T-helper 1 cell treated with Interleukin-12 subunit alpha and Interleukin-12 subunit beta and Interleukin-4 antibody, amounts not matched to agents 30 ng/mL and 1 ng/mL, for 36 hours (primary cell): ENCODE results near the gene MDP1. TPM values are rescaled to one million over a fixed set of nuclear protein-coding genes. Genes with fewer than 3 reads are reported as not detected.
"Not testable (repeated sequence)": the region's sequence is repeated elsewhere in the genome, so short reads cannot be mapped to it uniquely, and the experiment has no call there.

Experiments
- intact Hi-C: fragments of 100-400 bp; cut with micrococcal nuclease; formaldehyde crosslinking; loops from one replicate; pipeline ENCODE4 v1.15.1; 2024
- total RNA-seq: library from RNA; stranded (reverse); gene quantifications from 2 replicates; pipeline ENCODE4 v1.2.3, GENCODE V29; 2022

The MDP1 gene
- total RNA-seq, 1 donor from 2014 or later: 14.5 TPM

GRCh38 chr14:24232121-24232644, 16.3 kb upstream of the MDP1 start, which contains the start of gene NEDD8:
TSS of gene NEDD8 (minus strand) at chr14:24232367. CDS start at chr14:24232267, 100 bp downstream.
- intact Hi-C loops: loop anchor here (1.0 kb wide), 12 partner anchors 10 to 210 kb away; partner anchors contain the start of genes DCAF11, DHRS1, EMC9 and IPO4

GRCh38 chr14:24231263-24232120, 15.6 kb upstream of the MDP1 start:
- intact Hi-C loops: loop anchor here (1.0 kb wide), 12 partner anchors 11 to 211 kb away; partner anchors contain the start of genes DCAF11, DHRS1, EMC9 and IPO4

GRCh38 chr14:24228902-24229301, 13.0 kb upstream of the MDP1 start:
- intact Hi-C loops: no loop called here

- intact Hi-C loops: no loop called here
Observed at GRCh38 chr14:24226473-24226872, 10.6 kb upstream of the MDP1 start.

GRCh38 chr14:24224618-24225071, 8.8 kb upstream of the MDP1 start:
- intact Hi-C loops: no loop called here

- intact Hi-C loops: not testable (repeated sequence)
Observed at GRCh38 chr14:24222987-24223386, 7.1 kb upstream of the MDP1 start.

GRCh38 chr14:24219521-24219920, 3.7 kb upstream of the MDP1 start:
- intact Hi-C loops: loop anchor here (10.0 kb wide), 1 partner anchor 455 kb away; no protein-coding TSS in a partner anchor

- intact Hi-C loops: loop anchor here (10.0 kb wide), 1 partner anchor 456 kb away; no protein-coding TSS in a partner anchor
Observed at GRCh38 chr14:24219080-24219479, 3.2 kb upstream of the MDP1 start.

- intact Hi-C loops: loop anchor here (1.0 to 10.0 kb wide), 8 partner anchors 15 to 458 kb away; partner anchors contain the start of genes GMPR2, NEDD8, RABGGTA and RNF31
Observed at GRCh38 chr14:24216876-24217275, 1.0 kb upstream of the MDP1 start.

- intact Hi-C loops: loop anchor here (1.0 to 10.0 kb wide), 8 partner anchors 16 to 458 kb away; partner anchors contain the start of genes GMPR2, NEDD8, RABGGTA and RNF31
Observed at GRCh38 chr14:24216345-24216699, 456 bp upstream of the MDP1 start.

GRCh38 chr14:24213866-24214662, 1.8 kb downstream of the MDP1 start:
- intact Hi-C loops: loop anchor here (1.0 to 10.0 kb wide), 11 partner anchors 19 to 892 kb away; partner anchors contain the start of genes DCAF11, DHRS1, EMC9 and IPO4

GRCh38 chr14:24212924-24213865, 2.7 kb downstream of the MDP1 start, which contains the start of gene CHMP4A:
TSS of gene CHMP4A (minus strand) at chr14:24213488. CDS start at chr14:24213439, 49 bp downstream.
- intact Hi-C loops: loop anchor here (1.0 to 10.0 kb wide), 11 partner anchors 18 to 891 kb away; partner anchors contain the start of genes DCAF11, DHRS1, EMC9 and IPO4

- intact Hi-C loops: loop anchor here (5.0 to 10.0 kb wide), 2 partner anchors 463 to 889 kb away; partner anchors contain the start of gene PABPN1
Observed at GRCh38 chr14:24211311-24211710, 4.6 kb downstream of the MDP1 start.

- intact Hi-C loops: no loop called here
Observed at GRCh38 chr14:24207625-24208024, 8.2 kb downstream of the MDP1 start.

- intact Hi-C loops: no loop called here
Observed at GRCh38 chr14:24207104-24207551, 8.7 kb downstream of the MDP1 start.

GRCh38 chr14:24206260-24207103, 9.4 kb downstream of the MDP1 start:
- intact Hi-C loops: no loop called here

- intact Hi-C loops: no loop called here
Observed at GRCh38 chr14:24204163-24205146, 11.4 kb downstream of the MDP1 start.
